Right lobe of liver (tissue), 6 donors: ENCODE measurements around the gene MUC5AC. TPM values are rescaled to one million over a fixed set of nuclear protein-coding genes. Genes with fewer than 3 reads are reported as not detected.
A peak's percentile ranks its signal among the peaks of the same experiment; 100 is the strongest.

Source experiments
- ATAC-seq, 4 donors: fragments of 200-7000 bp; cut with Tn5 transposase; one replicate each; pipeline ENCODE4 v1.9.1; 2020; ENCODE audit warnings: mild to moderate bottlenecking in 4 of 4, moderate library complexity in 4 of 4
- DNase-seq, 3 donors: peaks; one replicate each; pipeline ENCODE4 v3.0.0-alpha.2; 2020
- H3K27ac ChIP-seq, 3 donors: fragments of 200-600 bp; one replicate each; pipeline ENCODE4 v1.8.0; 2022
- H3K27me3 ChIP-seq, 2 donors: fragments of 200-600 bp; one replicate each; pipeline ENCODE4 v1.8.0; 2022
- H3K36me3 ChIP-seq, 4 donors: fragments of 200-600 bp; sonication (generic) in 1 of 4; one replicate each; pipeline versions ENCODE4 v1.5.1 to v1.8.0; 2017 to 2022; ENCODE audit warnings: control low read depth in 1 of 4
- H3K4me1 ChIP-seq, 4 donors: fragments of 200-600 bp; sonication (generic) in 1 of 4; one replicate each; pipeline versions ENCODE4 v1.5.1 to v1.8.0; 2017 to 2022; ENCODE audit warnings: control low read depth in 1 of 4
- H3K4me3 ChIP-seq, 3 donors: fragments of 200-600 bp; one replicate each; pipeline ENCODE4 v1.8.0; 2022
- H3K9me3 ChIP-seq, 4 donors: fragments of 200-600 bp; sonication (generic) in 1 of 4; one replicate each; pipeline versions ENCODE4 v1.5.1 to v1.8.0; 2017 to 2022; ENCODE audit warnings: control low read depth in 1 of 4
- CTCF ChIP-seq, 4 donors: fragments of 200-600 bp in 3 of 4; fragments of 450-650 bp in 1 of 4; IDR thresholded peaks; one replicate each; pipeline versions ENCODE4 v1.5.1 to v1.8.0; 2016 to 2022; ENCODE audit warnings: antibody characterized with exemption in 4 of 4, mild to moderate bottlenecking in 2 of 4
- POLR2A ChIP-seq: fragments of 450-650 bp; IDR thresholded peaks from one replicate; pipeline ENCODE4 v1.6.1; 2017; ENCODE audit warnings: antibody characterized with exemption, mild to moderate bottlenecking
- WGBS: methylation state at CpG from one replicate; pipeline ENCODE4 v1.1.6; 2018; ENCODE audit warnings: low coverage, low lambda C conversion rate; ENCODE audit not compliant: insufficient coverage; ENCODE audit errors: missing lambda C conversion rate; 5-methylcytosine and 5-hydroxymethylcytosine counted together
- intact Hi-C, 2 donors: fragments of 100-400 bp; cut with DNase I; formaldehyde crosslinking; loops; one replicate each; pipeline versions ENCODE4 v1.11.2 to v1.14.1; 2022
- total RNA-seq, 6 experiments: library from RNA; depleted of rRNA in 2 of 6; stranded (reverse); fragments of >200 nt in 2 of 6; fragmentation: NEBNext Ultra II Directional in 3 of 6; extraction: Animal tissue kit (Norgen Biotek cat#: 25700) in 3 of 6; gene quantifications; one replicate each; pipeline versions ENCODE4 v1.1.0 to v1.2.4, GENCODE V29; 2016 to 2023
- donor health status: DM: no; HTN: yes; CAD: no.
- donor health status: DM: no; HTN: no; CAD: no.
- donor health status: DM: no; HTN: no; CAD: no.
- donor health status: DM: no; HTN: yes; CAD: no.
- donor health status: DM: no; HTN: yes; CAD: no.

MUC5AC gene
- total RNA-seq, 6 experiments from 2014 or later, result not detected

- Histone ChIP-seq H3K4me1 (no peaks in the 10 kb centered on the region), H3K27me3 (no peaks in the 10 kb centered on the region), H3K36me3 (no peaks in the 10 kb centered on the region), H3K4me3 (no peak overlapping the region), H3K27ac (no peak overlapping the region), H3K9me3 (no peaks in the 10 kb centered on the region)
- DNase-seq, result peak; percentile 7 to 47 (median 39)
- no peak for ATAC-seq
- intact Hi-C loops, result no loop called here
- 24% methylated on average over 5 of the region's 27 CpGs for WGBS
- TF ChIP-seq POLR2A, result no peak
- no peak for TF ChIP-seq CTCF (IDR thresholded peaks at IDR 0.05)
Measured at GRCh38 chr11:1224491-1225385, 67.0 kb downstream of the MUC5AC start.

GRCh38 chr11:1225386-1226225 lies 67.9 kb downstream of the MUC5AC start:
- Histone ChIP-seq H3K27me3 (no peaks in the 10 kb centered on the region), H3K4me3 (no peak overlapping the region), H3K9me3 (no peaks in the 10 kb centered on the region), H3K4me1 (no peaks in the 10 kb centered on the region), H3K27ac (no peak overlapping the region), H3K36me3 (no peaks in the 10 kb centered on the region)
- 83% methylated on average over 4 of the region's 29 CpGs for WGBS
- ATAC-seq, result no peak
- intact Hi-C loops, result no loop called here
- no peak for TF ChIP-seq POLR2A
- no peak for TF ChIP-seq CTCF (IDR thresholded peaks at IDR 0.05)
- DNase-seq, result peak; percentile 17 to 48 (median 39)

GRCh38 chr11:1226226-1226985 lies 68.7 kb downstream of the MUC5AC start:
- H3K27me3 ChIP-seq, result no peaks in the 10 kb centered on the region
- intact Hi-C loops, result no loop called here
- 33% methylated on average over 3 of the region's 41 CpGs for WGBS
- no peaks in the 10 kb centered on the region for H3K36me3 ChIP-seq
- peak; percentile 16 to 49 (median 41) for DNase-seq
- H3K27ac ChIP-seq, result no peak overlapping the region
- ATAC-seq, result no peak
- H3K4me3 ChIP-seq, result no peak overlapping the region
- no peaks in the 10 kb centered on the region for H3K4me1 ChIP-seq
- TF ChIP-seq CTCF (IDR thresholded peaks at IDR 0.05) (no peak), POLR2A (no peak)
- no peaks in the 10 kb centered on the region for H3K9me3 ChIP-seq

- TF ChIP-seq CTCF (IDR thresholded peaks at IDR 0.05) (no peak), POLR2A (no peak)
- DNase-seq (peak; percentile 19 to 49 (median 44)), ATAC-seq (no peak)
- WGBS, result 78% methylated on average over 7 of the region's 23 CpGs
- Histone ChIP-seq H3K27me3 (no peaks in the 10 kb centered on the region), H3K27ac (no peak overlapping the region), H3K4me3 (no peak overlapping the region), H3K36me3 (no peaks in the 10 kb centered on the region), H3K4me1 (no peaks in the 10 kb centered on the region), H3K9me3 (no peaks in the 10 kb centered on the region)
- intact Hi-C loops, result no loop called here
Measured at GRCh38 chr11:1226986-1227550, 69.3 kb downstream of the MUC5AC start.
